HG03108 (cell line): ENCODE results near the gene MORN5.

Source experiments
- ATAC-seq: cut with Tn5 transposase; IDR thresholded peaks from one replicate; pipeline ENCODE4 v1.9.1; 2021; ENCODE audit warnings: moderate library complexity; ENCODE audit not compliant: unreplicated experiment

MORN5 gene

DNA sequence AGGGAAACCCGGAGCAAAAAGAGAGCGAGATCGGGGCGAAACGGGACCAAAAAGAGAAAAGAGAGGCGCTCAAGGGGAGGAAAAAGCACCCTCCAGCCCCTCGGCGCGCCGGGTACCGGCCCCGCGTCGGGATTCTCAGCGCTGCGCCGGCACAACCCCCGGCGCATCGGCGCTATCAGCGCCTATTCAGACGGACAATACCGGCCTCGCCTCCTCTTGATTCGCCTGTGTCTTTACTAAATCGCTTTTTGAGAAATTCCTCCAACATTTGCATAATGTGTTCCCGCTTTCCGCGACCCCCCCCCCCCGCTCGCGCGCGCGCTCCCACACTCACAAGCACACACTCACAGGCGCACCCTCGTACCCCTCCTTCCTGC lies 68.5 kb downstream of the MORN5 start:
- ATAC-seq: no peak

DNA sequence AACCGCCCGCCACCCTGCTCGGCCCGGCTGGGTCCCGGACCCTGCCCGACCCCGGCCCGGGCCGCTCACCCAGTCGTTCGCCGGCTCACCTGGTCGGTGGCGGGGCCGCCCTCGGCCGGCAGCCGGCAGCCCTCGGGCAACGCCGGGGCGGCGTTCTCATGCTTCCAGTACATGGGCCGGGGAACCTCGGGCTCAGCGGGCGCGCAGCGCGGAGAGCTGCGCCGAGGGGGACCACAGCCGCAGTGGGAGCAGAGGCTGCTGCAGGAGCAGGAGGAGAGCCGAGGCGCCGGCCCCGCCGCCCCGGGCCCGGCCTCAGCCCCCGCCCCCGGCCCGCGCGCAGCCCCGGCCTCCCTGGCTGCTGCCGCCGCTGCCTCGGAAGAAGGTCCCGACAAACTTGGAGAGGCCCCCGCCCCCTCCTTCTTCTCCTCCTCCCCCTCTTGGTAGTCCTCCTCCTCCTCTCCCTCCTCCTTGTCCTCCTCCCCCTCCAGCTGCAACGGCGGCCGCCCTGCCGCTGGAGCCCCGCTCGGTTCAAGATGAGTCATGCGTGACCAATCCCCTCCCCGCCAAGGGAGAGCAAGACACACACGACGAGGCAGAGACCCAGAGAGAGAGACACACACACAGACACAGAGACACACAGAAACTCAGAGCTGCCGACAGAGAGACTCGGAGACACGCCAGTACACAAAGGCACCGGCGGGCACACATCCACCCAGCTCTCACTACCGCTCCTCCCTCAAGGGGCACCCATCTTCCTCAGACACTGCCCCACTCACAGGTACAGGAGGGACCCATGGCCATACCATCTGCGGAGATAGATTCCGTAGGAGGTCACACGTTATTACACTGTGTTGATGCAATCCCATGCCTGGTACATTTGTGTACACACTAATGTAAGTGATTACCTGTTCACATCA lies 69.1 kb downstream of the MORN5 start, which contains the start of gene LHX6:
TSS of gene LHX6 (minus strand) at position 390 of the 917 bp plus-strand sequence. CDS start at position 173, 217 bp downstream.
- ATAC-seq: no peak

DNA sequence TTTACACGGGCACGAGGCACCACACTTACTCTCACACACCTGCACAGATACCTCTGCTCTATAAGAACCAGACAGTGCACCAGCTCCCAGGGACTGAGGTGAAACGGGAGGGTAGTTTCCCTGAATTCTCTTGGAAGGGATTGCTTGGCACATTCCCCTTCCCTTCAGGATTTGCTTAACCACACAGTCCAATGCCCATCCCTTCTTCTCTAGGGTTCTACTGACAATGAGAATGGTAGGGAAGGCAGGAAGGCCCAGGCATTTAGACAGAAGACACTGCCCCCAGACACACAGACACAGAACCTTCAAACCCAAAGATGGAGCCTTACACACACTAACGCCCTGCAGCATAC lies 69.8 kb downstream of the MORN5 start:
- ATAC-seq: no peak

DNA sequence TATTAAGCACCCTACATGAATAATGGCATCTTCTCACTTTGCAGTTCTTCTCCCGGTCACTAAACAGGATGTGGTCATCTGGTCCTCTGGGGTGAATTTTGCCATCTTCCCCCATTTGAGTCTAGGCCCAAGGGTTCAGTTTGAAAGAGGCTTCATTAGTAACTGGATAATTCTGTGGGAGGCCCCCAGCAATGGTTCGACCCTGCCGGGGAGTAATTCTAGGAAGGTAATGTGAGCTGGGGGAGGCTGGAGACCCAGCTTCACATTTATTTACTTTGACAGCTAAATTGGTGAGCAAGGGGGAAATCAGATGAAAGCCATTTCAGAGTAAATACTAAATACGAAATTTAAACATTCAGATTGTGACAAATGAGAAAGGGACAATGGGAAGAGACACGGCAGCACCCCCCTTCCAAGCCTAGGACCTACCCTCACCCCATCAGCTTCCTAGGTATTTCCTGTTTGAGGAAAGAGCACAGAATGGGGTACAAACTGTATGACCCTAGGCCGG lies 73.1 kb downstream of the MORN5 start:
- no peak for ATAC-seq

DNA sequence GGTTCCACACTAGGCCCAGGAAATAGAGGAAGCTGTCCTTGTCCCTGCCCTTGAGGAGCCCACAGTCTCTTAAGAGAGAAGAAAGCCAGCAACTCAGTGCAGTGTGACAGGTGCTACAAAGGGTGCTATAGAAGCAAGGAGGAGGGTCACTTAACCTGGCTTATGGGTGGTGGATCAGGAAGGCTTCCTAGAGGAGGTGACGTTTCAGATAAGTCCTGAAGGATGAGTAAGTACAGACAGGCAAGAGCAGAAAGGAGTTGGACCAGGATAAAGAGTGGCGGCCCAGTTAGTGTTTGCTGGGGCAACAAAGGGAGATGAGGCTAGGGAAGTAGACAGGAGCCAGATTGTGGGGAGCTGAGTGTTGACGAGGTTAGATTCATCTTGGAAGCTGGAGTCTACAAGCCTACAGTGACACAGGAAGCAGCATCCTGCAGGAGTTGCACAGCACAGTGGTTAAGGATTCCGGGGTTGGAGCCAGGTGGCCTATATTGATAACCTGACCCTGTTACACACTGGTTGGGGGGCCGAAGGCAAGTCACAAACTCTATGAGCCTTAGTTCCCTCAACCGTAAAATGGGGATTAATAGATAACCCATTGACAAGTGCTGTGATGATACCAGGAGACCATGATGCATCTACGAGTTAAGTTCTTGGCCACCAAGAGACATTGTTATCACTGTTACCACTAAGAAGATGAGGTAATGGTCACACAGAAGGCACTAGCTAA lies 74.5 kb downstream of the MORN5 start:
- ATAC-seq: no peak

DNA sequence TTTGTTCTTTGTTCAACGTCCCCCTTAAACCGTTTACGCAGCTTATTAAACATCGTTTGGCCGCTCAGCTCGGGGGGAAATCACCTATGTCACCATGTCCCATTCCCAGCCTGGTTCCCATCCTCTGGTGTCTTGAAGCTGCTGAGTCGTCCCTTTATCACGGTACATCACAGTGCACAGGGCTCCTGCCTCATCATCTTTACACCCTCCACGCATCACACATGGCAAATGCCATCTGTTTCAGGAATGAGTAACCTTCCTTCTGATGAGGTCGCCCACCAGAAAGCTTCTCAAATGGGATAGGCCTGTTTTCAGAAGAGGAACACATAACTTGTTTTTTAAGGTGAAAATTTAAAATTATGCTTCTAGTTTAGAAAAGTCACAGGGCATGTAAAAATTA lies 77.0 kb downstream of the MORN5 start:
- no peak for ATAC-seq

DNA sequence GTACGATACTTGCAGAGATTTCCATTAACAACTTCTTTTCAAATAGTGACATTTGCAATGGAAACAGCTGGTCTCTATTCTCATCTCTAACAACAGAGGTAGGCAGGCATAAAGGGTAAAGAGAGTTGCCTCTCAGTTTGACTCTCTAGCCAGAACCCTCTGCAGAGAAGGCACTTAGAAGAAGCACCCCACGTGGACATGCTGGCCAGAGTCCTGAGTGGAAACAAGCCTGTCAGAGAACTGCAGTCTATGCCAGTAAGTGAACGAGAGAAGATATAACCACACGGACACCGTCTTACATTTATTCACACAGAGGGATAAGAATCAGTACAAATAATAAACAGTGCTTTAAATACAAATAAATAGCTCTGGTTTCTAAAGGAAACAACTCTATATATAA lies 80.0 kb downstream of the MORN5 start:
- ATAC-seq: no peak

DNA sequence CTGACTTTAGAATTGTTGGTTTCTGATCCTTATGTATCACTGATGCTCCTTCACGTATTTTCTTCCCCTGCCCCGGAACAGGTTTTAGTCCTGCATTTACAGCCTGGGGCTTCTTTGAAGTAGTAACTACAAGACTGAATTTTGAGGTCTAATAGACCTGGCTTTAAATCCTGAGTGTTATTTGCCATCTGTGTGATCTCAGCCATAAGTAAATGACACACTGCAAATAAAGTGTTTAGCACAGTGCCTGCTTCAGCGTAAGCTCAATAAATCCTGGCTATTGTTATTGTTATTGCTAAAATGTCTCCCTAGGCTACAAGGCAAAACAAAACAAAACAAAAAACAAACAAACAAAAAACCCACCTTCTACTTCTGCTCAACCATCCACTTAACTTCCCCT lies 84.6 kb downstream of the MORN5 start:
- ATAC-seq: no peak

DNA sequence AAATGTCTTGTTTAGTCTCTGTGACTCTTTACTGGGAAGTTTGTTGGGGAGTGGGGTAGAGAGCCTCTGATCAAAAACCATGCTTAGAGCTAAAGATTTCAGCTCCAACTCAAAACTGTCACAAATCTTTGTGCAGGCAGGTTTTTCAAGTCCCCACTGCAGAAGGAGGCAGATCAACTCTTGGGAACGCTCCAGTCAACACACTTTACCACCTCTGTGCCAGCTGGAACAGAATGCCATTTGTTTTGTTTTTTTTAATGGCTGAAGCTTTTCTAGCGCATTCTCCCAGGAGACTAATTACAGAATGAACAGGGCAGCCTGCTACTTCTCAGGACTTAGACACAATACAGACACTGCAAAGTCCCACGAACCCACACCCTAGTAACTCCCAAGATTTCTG lies 87.0 kb downstream of the MORN5 start:
- ATAC-seq: no peak

DNA sequence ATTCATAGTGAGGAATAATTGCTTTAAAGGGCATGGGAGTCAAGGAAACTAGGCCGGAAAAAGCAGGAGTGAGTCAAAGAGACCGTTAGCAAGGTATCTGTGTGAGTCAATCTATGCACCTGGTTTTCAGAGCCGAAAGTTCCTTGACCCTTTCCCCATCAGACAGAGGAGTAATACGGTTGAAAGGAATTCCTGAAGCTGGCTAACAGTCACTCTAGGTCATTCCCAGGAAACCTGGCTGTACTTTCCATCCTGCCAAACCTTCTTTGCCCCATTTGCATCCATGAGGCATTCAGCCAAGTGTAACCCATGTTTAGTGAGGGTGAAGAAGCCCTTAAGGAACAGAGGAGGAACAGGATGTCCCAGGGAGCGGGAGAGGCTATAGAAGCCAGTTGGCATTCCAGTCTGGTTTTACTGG lies 88.7 kb downstream of the MORN5 start:
- no peak for ATAC-seq
